H1 (cell line): ENCODE results near the gene MOCS3. TPM values are rescaled to one million over a fixed set of nuclear protein-coding genes. Genes with fewer than 3 reads are reported as not detected.

ENCODE experiments used
- CHD7 ChIP-seq: fragments of 300-600 bp; sonication (generic); IDR thresholded peaks from 2 replicates; pipeline ENCODE4 v1.7.1; 2012; ENCODE audit warnings: low read length, moderate library complexity, mild to moderate bottlenecking, inconsistent platforms; ENCODE audit not compliant: insufficient replicate concordance
- KDM5A ChIP-seq: fragments of 200-600 bp; IDR thresholded peaks from 2 replicates; pipeline ENCODE4 v1.7.1; 2012; ENCODE audit warnings: mild to moderate bottlenecking, low read length, inconsistent platforms, mixed read lengths
- polyA plus RNA-seq, 7 experiments: library from polyadenylated mRNA; depleted of rRNA in 3 of 7; stranded (reverse) in 5 of 7; unstranded in 2 of 7; fragments of >200 nt in 5 of 7; fragments of 200-250 nt in 2 of 7; gene quantifications; 1 replicate in 5 of 7; 2 replicates in 1 of 7; 4 replicates in 1 of 7; pipeline versions ENCODE4 v1.2.1 to v1.2.3, GENCODE V29; 2011 to 2013; ENCODE audit warnings: missing spikeins in 2 of 7, mixed read lengths in 2 of 7
- total RNA-seq: library from RNA; stranded (reverse); fragmentation: NEBNext Ultra II Directional; extraction: Animal tissue kit (Norgen Biotek cat#: 25700); gene quantifications from 2 replicates; pipeline ENCODE4 v1.2.1, GENCODE V29; 2021

The MOCS3 gene
- total and polyA plus RNA-seq, 2 of the 8 experiments (the other 6 are each of a cell fraction or from before 2014, with no cell fraction given), result 6.2 to 6.3 TPM

DNA sequence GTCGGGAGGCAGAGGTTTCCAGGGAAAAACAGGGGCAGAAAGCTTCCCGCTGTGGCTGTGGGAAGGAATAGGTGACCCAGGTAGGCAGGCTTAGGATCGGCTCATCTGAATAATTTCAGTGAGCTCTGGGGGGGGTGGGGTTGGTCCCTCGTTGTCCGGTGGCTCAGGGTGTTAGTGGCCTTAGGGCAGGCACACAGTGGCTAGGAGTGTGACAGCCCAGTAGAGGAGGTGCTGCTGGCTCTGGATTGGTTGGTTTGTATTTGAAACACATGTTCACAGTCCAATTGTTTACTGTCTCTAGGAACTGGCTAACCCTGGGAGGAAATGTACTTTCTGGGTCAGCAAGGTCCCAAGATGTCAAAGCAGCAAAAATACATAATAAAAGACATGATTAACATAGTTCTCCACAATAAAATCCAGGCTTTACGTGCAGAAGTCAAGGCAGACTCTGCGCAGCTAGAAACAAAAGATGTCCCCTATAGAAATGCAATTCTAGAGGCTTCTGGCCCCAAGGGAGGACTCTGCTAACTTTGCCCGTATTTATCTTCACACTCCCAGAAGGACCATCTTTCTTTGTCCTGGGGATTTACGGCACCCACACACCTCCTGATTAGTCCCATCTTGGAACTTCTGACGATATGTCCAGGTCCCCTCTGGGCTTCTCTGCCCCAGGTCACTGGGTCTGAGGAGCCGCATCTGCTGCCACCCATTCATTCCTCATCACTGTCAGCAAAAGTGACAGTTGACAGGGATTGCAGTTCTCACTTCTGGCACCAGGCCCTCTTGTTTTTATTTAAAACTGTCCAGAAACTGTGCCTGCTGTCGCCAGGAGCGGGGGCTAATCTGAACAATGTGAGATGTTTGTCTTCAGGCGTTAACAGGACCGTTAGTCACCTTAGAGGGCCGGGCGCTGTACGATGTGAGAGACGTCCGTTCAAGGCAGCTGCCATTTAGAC, 18.7 kb downstream of the MOCS3 start (continued):
- TF ChIP-seq CHD7 (no peak), KDM5A (no peak)
